ENCODE measurements around the gene MED25. TPM values are rescaled to one million over a fixed set of nuclear protein-coding genes. Genes with fewer than 3 reads are reported as not detected.
"Not testable (repeated sequence)": the region's sequence is repeated elsewhere in the genome, so short reads cannot be mapped to it uniquely, and the experiment has no call there.

The MED25 gene
- polyA plus RNA-seq, 3 donors: 13.9 to 52.9 (median 18.5) TPM

DNA sequence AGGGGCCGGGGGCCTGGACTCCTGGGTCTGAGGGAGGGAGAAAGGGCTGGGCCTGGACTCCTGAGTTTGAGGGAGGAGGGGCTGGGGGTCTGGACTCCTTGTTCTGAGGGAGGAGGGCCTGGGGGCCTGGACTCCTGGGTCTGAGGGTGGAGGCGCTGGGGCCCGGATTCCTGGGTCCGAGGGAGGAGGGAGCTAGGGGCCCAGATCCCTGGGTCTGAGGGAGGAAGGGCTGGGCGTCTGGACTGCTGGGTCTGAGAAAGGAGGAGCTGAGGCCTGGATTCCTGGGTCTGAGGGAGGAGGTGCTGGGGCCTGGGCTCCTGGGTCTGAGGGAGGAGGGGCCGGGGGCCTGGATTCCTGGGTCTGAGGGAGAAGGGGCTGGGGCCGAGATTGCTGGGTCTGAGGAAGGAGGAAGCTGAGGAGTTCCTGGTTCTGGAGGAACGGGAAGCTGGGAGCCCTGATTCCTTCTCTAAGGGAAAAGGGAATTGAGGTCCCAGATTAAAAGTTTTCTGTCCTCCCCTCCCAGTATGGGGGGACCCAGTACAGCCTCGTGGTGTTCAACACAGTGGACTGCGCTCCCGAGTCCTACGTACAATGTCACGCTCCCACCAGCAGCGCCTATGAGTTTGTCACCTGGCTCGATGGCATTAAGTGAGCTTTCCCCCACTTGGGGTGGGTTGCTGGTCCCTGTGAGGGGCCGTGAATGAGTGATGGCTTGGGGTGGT is 721 bp downstream of the MED25 start:
- H3K27me3 Mint-ChIP-seq (ENCODE audit: low read depth in 3 of 3): peaks cover 0 to 8% (median 0%) of the 10 kb centered on the region in 3 donors
- peaks cover 45% of the 10 kb centered on the region for H3K79me2 ChIP-seq (ENCODE audit: insufficient read depth, low read length)
- peak overlapping the region; percentile 87 for H3K9ac ChIP-seq (ENCODE audit: insufficient read depth, low read length, poor library complexity, severe bottlenecking)
- no peaks in the 10 kb centered on the region for H3K9me3 ChIP-seq (replicated peaks in 1 of 2; ENCODE audit: control insufficient read depth in 1 of 2, insufficient read depth in 1 of 2, low read length in 2 of 2)
- H2AFZ ChIP-seq (ENCODE audit: insufficient read depth, low read depth, low read length, poor library complexity, severe bottlenecking): peak overlapping the region; percentile 91
- intact Hi-C loops (cut with micrococcal nuclease): loop anchor here (2.0 to 5.0 kb wide), 4 partner anchors 32 to 52 kb away; partner anchors contain the start of genes PTOV1 (in 2 of the 2), AP2A1 (in 1 of the 2) and PNKP (in 1 of the 2)
- H3K4me3 ChIP-seq (replicated peaks in 1 of 3; ENCODE audit: low read depth in 2 of 3, low read length in 3 of 3): peak overlapping the region; percentile 70 to 100 (median 89)
- H3K4me1 Mint-ChIP-seq: peaks cover 20% of the 10 kb centered on the region
- no peaks in the 10 kb centered on the region for H3K9me3 Mint-ChIP-seq
- peaks cover 20 to 23% of the 10 kb centered on the region in 2 donors for H3K36me3 ChIP-seq (replicated peaks in 1 of 2; ENCODE audit: control insufficient read depth in 1 of 2, insufficient read depth in 2 of 2, low read length in 2 of 2)
- H3K27ac ChIP-seq (ENCODE audit: low read depth in 1 of 2, low read length in 2 of 2): peak overlapping the region; percentile 0 to 93
- peak overlapping the region; percentile 97 to 100 (median 99) for H3K27ac Mint-ChIP-seq
- peak overlapping the region; percentile 96 to 100 for H3K4me3 Mint-ChIP-seq
- TF ChIP-seq, protein P1, sequence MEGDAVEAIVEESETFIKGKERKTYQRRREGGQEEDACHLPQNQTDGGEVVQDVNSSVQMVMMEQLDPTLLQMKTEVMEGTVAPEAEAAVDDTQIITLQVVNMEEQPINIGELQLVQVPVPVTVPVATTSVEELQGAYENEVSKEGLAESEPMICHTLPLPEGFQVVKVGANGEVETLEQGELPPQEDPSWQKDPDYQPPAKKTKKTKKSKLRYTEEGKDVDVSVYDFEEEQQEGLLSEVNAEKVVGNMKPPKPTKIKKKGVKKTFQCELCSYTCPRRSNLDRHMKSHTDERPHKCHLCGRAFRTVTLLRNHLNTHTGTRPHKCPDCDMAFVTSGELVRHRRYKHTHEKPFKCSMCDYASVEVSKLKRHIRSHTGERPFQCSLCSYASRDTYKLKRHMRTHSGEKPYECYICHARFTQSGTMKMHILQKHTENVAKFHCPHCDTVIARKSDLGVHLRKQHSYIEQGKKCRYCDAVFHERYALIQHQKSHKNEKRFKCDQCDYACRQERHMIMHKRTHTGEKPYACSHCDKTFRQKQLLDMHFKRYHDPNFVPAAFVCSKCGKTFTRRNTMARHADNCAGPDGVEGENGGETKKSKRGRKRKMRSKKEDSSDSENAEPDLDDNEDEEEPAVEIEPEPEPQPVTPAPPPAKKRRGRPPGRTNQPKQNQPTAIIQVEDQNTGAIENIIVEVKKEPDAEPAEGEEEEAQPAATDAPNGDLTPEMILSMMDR (IDR thresholded peaks at IDR 0.05): no peak
- DNase-seq: peak in 2 of 3 donors; percentile 46 to 50
- H3K4me1 ChIP-seq (ENCODE audit: control insufficient read depth in 1 of 2, insufficient read depth in 2 of 2, low read length in 2 of 2): peaks cover 23 to 27% of the 10 kb centered on the region in 2 donors
- no peaks in the 10 kb centered on the region for H3K27me3 ChIP-seq (ENCODE audit: control insufficient read depth in 2 of 2, insufficient read depth in 2 of 2, low read length in 2 of 2)
- WGBS (ENCODE audit: insufficient coverage): 53% methylated on average over 13 of the region's 16 CpGs
- H3K36me3 Mint-ChIP-seq: peaks cover 19 to 31% of the 10 kb centered on the region in 2 donors
- peaks cover 33% of the 10 kb centered on the region for H4K20me1 ChIP-seq (ENCODE audit: insufficient read depth, low read length)
- H3K4me2 ChIP-seq (replicated peaks; ENCODE audit: extremely low read depth, low read length, poor library complexity, severe bottlenecking): peak overlapping the region; percentile 97

DNA sequence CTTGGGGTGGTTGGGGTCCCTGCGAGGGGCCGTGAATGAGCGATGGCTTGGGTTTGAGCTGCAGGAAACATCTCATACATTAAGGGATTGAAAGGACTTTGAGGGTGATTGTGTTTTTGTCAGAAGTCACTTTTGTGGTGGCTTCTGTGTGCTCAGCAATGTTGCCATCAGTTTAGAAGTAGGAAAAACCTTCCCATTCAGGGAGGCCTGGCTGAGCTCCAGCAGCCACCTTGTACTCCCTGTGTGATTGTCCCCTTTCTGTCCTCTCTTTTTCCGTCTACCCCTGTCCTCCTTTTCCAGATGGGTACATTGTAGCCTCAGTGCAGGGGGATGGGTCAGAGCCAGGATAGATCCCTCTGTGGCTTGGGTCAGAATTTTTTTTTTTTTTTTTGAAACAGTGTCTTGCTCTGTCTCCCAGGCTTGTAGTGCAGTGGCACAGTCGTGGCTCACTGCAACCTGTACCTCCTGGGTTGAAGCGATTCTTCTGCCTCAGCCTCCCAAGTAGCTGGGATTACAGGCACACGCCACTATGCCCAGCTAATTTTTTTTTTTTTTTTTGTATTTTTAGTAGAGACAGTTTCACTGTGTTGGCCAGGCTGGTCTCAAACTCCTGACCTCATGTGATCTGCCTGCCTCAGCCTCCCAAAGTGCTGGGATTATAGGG is 1.5 kb downstream of the MED25 start:
- H3K4me1 ChIP-seq (ENCODE audit: control insufficient read depth in 1 of 2, insufficient read depth in 2 of 2, low read length in 2 of 2): peaks cover 19 to 22% of the 10 kb centered on the region in 2 donors

More for the DNA sequence above, 1.5 kb downstream of the MED25 start:
- peak overlapping the region in 1 of 3 experiments; percentile 100 for H3K4me3 ChIP-seq (replicated peaks in 1 of 3; ENCODE audit: low read depth in 2 of 3, low read length in 3 of 3)
- peak overlapping the region in 1 of 2 donors; percentile 93 for H3K27ac ChIP-seq (ENCODE audit: low read depth in 1 of 2, low read length in 2 of 2)
- H3K27me3 Mint-ChIP-seq (ENCODE audit: low read depth in 3 of 3); H3K27me3 ChIP-seq (ENCODE audit: control insufficient read depth in 2 of 2, insufficient read depth in 2 of 2, low read length in 2 of 2); DNase-seq; H3K9me3 Mint-ChIP-seq; H3K9me3 ChIP-seq (replicated peaks in 1 of 2; ENCODE audit: control insufficient read depth in 1 of 2, insufficient read depth in 1 of 2, low read length in 2 of 2); H2AFZ ChIP-seq (ENCODE audit: insufficient read depth, low read depth, low read length, poor library complexity, severe bottlenecking); H3K9ac ChIP-seq (ENCODE audit: insufficient read depth, low read length, poor library complexity, severe bottlenecking): not testable (repeated sequence)
- peaks cover 25 to 29% of the 10 kb centered on the region in 2 donors for H3K36me3 ChIP-seq (replicated peaks in 1 of 2; ENCODE audit: control insufficient read depth in 1 of 2, insufficient read depth in 2 of 2, low read length in 2 of 2)
- H4K20me1 ChIP-seq (ENCODE audit: insufficient read depth, low read length): peaks cover 41% of the 10 kb centered on the region
- peak overlapping the region; percentile 96 to 100 for H3K4me3 Mint-ChIP-seq
- 100% methylated on average over 2 of the region's 7 CpGs for WGBS (ENCODE audit: insufficient coverage)
- peaks cover 52% of the 10 kb centered on the region for H3K79me2 ChIP-seq (ENCODE audit: insufficient read depth, low read length)
- intact Hi-C loops (cut with micrococcal nuclease): loop anchor here (2.0 to 5.0 kb wide), 4 partner anchors 31 to 53 kb away; partner anchors contain the start of genes PTOV1 (in 2 of the 2), AP2A1 (in 1 of the 2) and PNKP (in 1 of the 2)
- peaks cover 23 to 39% of the 10 kb centered on the region in 2 donors for H3K36me3 Mint-ChIP-seq
- H3K4me1 Mint-ChIP-seq: peaks cover 20% of the 10 kb centered on the region
- H3K4me2 ChIP-seq (replicated peaks; ENCODE audit: extremely low read depth, low read length, poor library complexity, severe bottlenecking): peak overlapping the region; percentile 97
- H3K27ac Mint-ChIP-seq: peak overlapping the region in 5 of 7 donors; percentile 15 to 100 (median 97)
